PFSK-1 (cell line): ENCODE results near the gene TMEM94.

ENCODE experiments used
- FOXP2 ChIP-seq: optimal IDR thresholded peaks from 2 replicates; pipeline ENCODE3; 2011; ENCODE audit warnings: borderline replicate concordance, control low read depth, inconsistent platforms; ENCODE audit not compliant: insufficient read depth; ENCODE audit errors: extremely low read length, extremely low read depth
- POLR2AphosphoS5 ChIP-seq: IDR thresholded peaks from 2 replicates; pipeline ENCODE4 v1.6.1; 2012; ENCODE audit warnings: low read depth, mild to moderate bottlenecking, control low read depth, low read length, moderate library complexity
- REST ChIP-seq, 2 experiments: IDR thresholded peaks; 2 replicates each; pipeline versions ENCODE4 v1.6.1 to v1.8.0; 2011 to 2012; ENCODE audit warnings: low read depth in 2 of 2, low read length in 2 of 2, control low read depth in 1 of 2, inconsistent platforms in 1 of 2, mild to moderate bottlenecking in 1 of 2, moderate library complexity in 1 of 2; ENCODE audit not compliant: insufficient read depth in 1 of 2
- SIN3A ChIP-seq: IDR thresholded peaks from 2 replicates; pipeline ENCODE4 v1.6.1; 2012; ENCODE audit warnings: mild to moderate bottlenecking, low read length, moderate library complexity, borderline replicate concordance; ENCODE audit not compliant: insufficient read depth
- TAF1 ChIP-seq: IDR thresholded peaks from 2 replicates; pipeline ENCODE4 v1.6.1; 2012; ENCODE audit warnings: low read length, control low read depth, borderline replicate concordance; ENCODE audit not compliant: insufficient read depth

Gene TMEM94

GRCh38 chr17:75514299-75514918 is 58.0 kb downstream of the TMEM94 start:
- TF ChIP-seq FOXP2 (no peak), POLR2AphosphoS5 (no peak), TAF1 (no peak), REST (IDR thresholded peaks at IDR 0.05; ENCODE audit: insufficient read depth in 1 of 2, low read depth in 2 of 2, low read length in 2 of 2) (no peak), SIN3A (no peak)

- TF ChIP-seq SIN3A (no peak), POLR2AphosphoS5 (peak; percentile 46; the same call in 1 of the 2 replicates)
Measured at GRCh38 chr17:75514919-75515495, 58.6 kb downstream of the TMEM94 start.

GRCh38 chr17:75515496-75516254 is 59.2 kb downstream of the TMEM94 start, which contains the start of gene CASKIN2:
Gene CASKIN2, minus strand, starts transcription at chr17:75515537. Its CDS starts 1,733 bp downstream, at chr17:75513804.
- TF ChIP-seq SIN3A = peak; percentile 84; the same call in 1 of the 2 replicates
- TF ChIP-seq REST (IDR thresholded peaks at IDR 0.05; ENCODE audit: insufficient read depth in 1 of 2, low read depth in 2 of 2, low read length in 2 of 2) = peak; percentile 96 to 98
- TF ChIP-seq TAF1 = no peak
- TF ChIP-seq FOXP2 = peak; percentile 37
- TF ChIP-seq POLR2AphosphoS5 = no peak

GRCh38 chr17:75516255-75516618 is 59.8 kb downstream of the TMEM94 start, which contains the start of gene TSEN54:
Gene TSEN54, plus strand, starts transcription at chr17:75516528. Its CDS starts 33 bp downstream, at chr17:75516561.
- no peak for TF ChIP-seq REST (IDR thresholded peaks at IDR 0.05; ENCODE audit: insufficient read depth in 1 of 2, low read depth in 2 of 2, low read length in 2 of 2)
- TF ChIP-seq POLR2AphosphoS5 = 0 out of 2 replicates have a peak, but pooled peaks have one; percentile 26
- TF ChIP-seq SIN3A = 0 out of 2 replicates have a peak, but pooled peaks have one; percentile 88
- peak; percentile 67; the same call in 1 of the 2 replicates for TF ChIP-seq TAF1
- TF ChIP-seq FOXP2 = peak; percentile 91

GRCh38 chr17:75516619-75517296 is 60.3 kb downstream of the TMEM94 start:
- TF ChIP-seq POLR2AphosphoS5 (no peak), FOXP2 (no peak), SIN3A (0 out of 2 replicates have a peak, but pooled peaks have one; percentile 1)
